GM18873 (cell line): Measurements from ENCODE around the gene CNOT3.
"Not testable (repeated sequence)": the region's sequence is repeated elsewhere in the genome, so short reads cannot be mapped to it uniquely, and the experiment has no call there.

Source experiments
- ATAC-seq: cut with Tn5 transposase; IDR thresholded peaks from one replicate; pipeline ENCODE4 v1.9.1; 2021; ENCODE audit warnings: mild to moderate bottlenecking, moderate library complexity, moderate number of reproducible peaks; ENCODE audit not compliant: unreplicated experiment, low FRiP score

Gene CNOT3

GRCh38 chr19:54137699-54138488, at the start of gene CNOT3:
TSS of gene CNOT3 (plus strand) at chr19:54137762. CDS start at chr19:54142979, 5,217 bp downstream.
- ATAC-seq, result no peak

- ATAC-seq, result no peak
These were observed 43.0 kb upstream of the CNOT3 start for GRCh38 chr19:54094426-54095000.

- ATAC-seq, result no peak
These were observed 42.3 kb upstream of the CNOT3 start for GRCh38 chr19:54095136-54095858.

- not testable (repeated sequence) for ATAC-seq
These were observed 41.5 kb upstream of the CNOT3 start for GRCh38 chr19:54095859-54096616.

- ATAC-seq, result no peak
These were observed 40.9 kb upstream of the CNOT3 start for GRCh38 chr19:54096617-54097106.

- no peak for ATAC-seq
These were observed 38.2 kb upstream of the CNOT3 start for GRCh38 chr19:54099190-54099902.

GRCh38 chr19:54099903-54100255, 37.7 kb upstream of the CNOT3 start:
- ATAC-seq, result not testable (repeated sequence)

GRCh38 chr19:54100561-54100960, 37.0 kb upstream of the CNOT3 start, which contains the start of gene OSCAR:
TSS of gene OSCAR (minus strand) at chr19:54100803. CDS start at chr19:54100792, 11 bp downstream.
- no peak for ATAC-seq

GRCh38 chr19:54102421-54103169, 35.0 kb upstream of the CNOT3 start, which contains the start of gene NDUFA3:
TSS of gene NDUFA3 (plus strand) at chr19:54102855. CDS start at chr19:54102879, 24 bp downstream.
- peak; percentile 91 for ATAC-seq

GRCh38 chr19:54104998-54105715, 32.4 kb upstream of the CNOT3 start:
- no peak for ATAC-seq

GRCh38 chr19:54105796-54106195, 31.8 kb upstream of the CNOT3 start:
- no peak for ATAC-seq

GRCh38 chr19:54106716-54107115, 30.8 kb upstream of the CNOT3 start:
- ATAC-seq, result no peak

- no peak for ATAC-seq
These were observed 29.6 kb upstream of the CNOT3 start for GRCh38 chr19:54107876-54108490.

GRCh38 chr19:54108496-54108895, 29.1 kb upstream of the CNOT3 start:
- no peak for ATAC-seq

- ATAC-seq, result no peak
These were observed 27.9 kb upstream of the CNOT3 start for GRCh38 chr19:54109651-54110050.

- no peak for ATAC-seq
These were observed 23.0 kb upstream of the CNOT3 start for GRCh38 chr19:54114340-54115108.
